Measurements from ENCODE around the gene KCNJ13. TPM values are rescaled to one million over a fixed set of nuclear protein-coding genes. Genes with fewer than 3 reads are reported as not detected.

The KCNJ13 gene
- total RNA-seq, 1 experiment from 2014 or later: not detected

DNA sequence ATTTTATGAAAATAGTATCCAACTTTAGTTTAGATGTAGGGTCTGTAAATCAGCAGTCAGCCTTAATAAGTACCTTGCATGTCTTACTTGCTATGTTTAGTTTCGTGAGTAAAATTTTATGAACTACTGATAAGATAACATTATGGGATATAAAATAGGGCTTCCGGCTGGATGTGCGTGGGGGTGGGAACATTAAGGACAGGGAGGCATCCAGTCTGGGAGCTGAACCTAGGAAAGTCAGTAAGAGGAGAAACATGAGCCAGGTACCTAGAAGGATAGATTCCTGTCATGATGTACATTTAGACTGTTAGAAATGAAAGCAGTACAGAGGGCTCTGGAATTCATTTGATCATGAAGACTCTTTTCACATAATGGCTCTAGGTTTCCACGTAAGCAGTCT, 12.7 kb upstream of the KCNJ13 start:
- H3K36me3 ChIP-seq (ENCODE audit: control insufficient read depth in 1 of 2, insufficient read depth in 2 of 2, low read length in 2 of 2): peaks cover 19 to 21% of the 10 kb centered on the region in 2 experiments; a peak in 3 of 4 replicates
- no peak for DNase-seq (ENCODE audit: low read depth, low spot score)
- H3K27me3 ChIP-seq (ENCODE audit: insufficient read depth, low read length): no peaks in the 10 kb centered on the region
- ChIA-PET RAD21 (ENCODE audit: low non-redundant PET in 1 of 2, low total read pairs in 2 of 2, uncharacterized antibody in 2 of 2, unreplicated experiment in 2 of 2) (no interaction called here), CTCF (no interaction called here), POLR2A (no interaction called here)
- no peaks in the 10 kb centered on the region for H3K9me3 ChIP-seq (ENCODE audit: control insufficient read depth in 1 of 2, insufficient read depth in 1 of 2, low read depth in 1 of 2, low read length in 2 of 2)
- no peaks in the 10 kb centered on the region for H3K4me1 ChIP-seq (ENCODE audit: control insufficient read depth in 1 of 2, insufficient read depth in 2 of 2, low read length in 2 of 2)
- no peak overlapping the region for H3K4me2 ChIP-seq (ENCODE audit: low read length)
- H3K79me2 ChIP-seq (ENCODE audit: insufficient read depth, low read length): no peaks in the 10 kb centered on the region
- H3K9me2 ChIP-seq (ENCODE audit: insufficient read depth): no peaks in the 10 kb centered on the region
- intact Hi-C loops (cut with micrococcal nuclease): no loop called here
- no peaks in the 10 kb centered on the region for H4K20me1 ChIP-seq (ENCODE audit: insufficient read depth)
- no peak overlapping the region for H3K4me3 ChIP-seq (replicated peaks in 1 of 2; ENCODE audit: low read depth in 1 of 2, low read length in 2 of 2)
- H3K27ac ChIP-seq (ENCODE audit: low read depth, low read length): no peak overlapping the region
- TF ChIP-seq RAD21 (IDR thresholded peaks at IDR 0.05; ENCODE audit: low read depth): no peak
- TF ChIP-seq FOSL1 (IDR thresholded peaks at IDR 0.05; ENCODE audit: low read depth): no peak
- TF ChIP-seq, protein P1, sequence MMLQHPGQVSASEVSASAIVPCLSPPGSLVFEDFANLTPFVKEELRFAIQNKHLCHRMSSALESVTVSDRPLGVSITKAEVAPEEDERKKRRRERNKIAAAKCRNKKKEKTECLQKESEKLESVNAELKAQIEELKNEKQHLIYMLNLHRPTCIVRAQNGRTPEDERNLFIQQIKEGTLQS (IDR thresholded peaks at IDR 0.05): no peak
- TF ChIP-seq CEBPB (IDR thresholded peaks at IDR 0.05; ENCODE audit: low read depth): no peak
- no peak for TF ChIP-seq ZBTB33 (IDR thresholded peaks at IDR 0.05; ENCODE audit: extremely low read depth, insufficient replicate concordance, low read length)
- TF ChIP-seq SP1 (IDR thresholded peaks at IDR 0.05; ENCODE audit: low read depth): no peak
- no peak for TF ChIP-seq EGR1 (IDR thresholded peaks at IDR 0.05; ENCODE audit: low read depth)
- TF ChIP-seq, protein P2, sequence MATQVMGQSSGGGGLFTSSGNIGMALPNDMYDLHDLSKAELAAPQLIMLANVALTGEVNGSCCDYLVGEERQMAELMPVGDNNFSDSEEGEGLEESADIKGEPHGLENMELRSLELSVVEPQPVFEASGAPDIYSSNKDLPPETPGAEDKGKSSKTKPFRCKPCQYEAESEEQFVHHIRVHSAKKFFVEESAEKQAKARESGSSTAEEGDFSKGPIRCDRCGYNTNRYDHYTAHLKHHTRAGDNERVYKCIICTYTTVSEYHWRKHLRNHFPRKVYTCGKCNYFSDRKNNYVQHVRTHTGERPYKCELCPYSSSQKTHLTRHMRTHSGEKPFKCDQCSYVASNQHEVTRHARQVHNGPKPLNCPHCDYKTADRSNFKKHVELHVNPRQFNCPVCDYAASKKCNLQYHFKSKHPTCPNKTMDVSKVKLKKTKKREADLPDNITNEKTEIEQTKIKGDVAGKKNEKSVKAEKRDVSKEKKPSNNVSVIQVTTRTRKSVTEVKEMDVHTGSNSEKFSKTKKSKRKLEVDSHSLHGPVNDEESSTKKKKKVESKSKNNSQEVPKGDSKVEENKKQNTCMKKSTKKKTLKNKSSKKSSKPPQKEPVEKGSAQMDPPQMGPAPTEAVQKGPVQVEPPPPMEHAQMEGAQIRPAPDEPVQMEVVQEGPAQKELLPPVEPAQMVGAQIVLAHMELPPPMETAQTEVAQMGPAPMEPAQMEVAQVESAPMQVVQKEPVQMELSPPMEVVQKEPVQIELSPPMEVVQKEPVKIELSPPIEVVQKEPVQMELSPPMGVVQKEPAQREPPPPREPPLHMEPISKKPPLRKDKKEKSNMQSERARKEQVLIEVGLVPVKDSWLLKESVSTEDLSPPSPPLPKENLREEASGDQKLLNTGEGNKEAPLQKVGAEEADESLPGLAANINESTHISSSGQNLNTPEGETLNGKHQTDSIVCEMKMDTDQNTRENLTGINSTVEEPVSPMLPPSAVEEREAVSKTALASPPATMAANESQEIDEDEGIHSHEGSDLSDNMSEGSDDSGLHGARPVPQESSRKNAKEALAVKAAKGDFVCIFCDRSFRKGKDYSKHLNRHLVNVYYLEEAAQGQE (IDR thresholded peaks at IDR 0.05; ENCODE audit: low read depth): no peak
- TF ChIP-seq EZH2phosphoT487 (IDR thresholded peaks at IDR 0.05; ENCODE audit: borderline replicate concordance): no peak
- TF ChIP-seq TCF7L2 (IDR thresholded peaks at IDR 0.05; ENCODE audit: borderline replicate concordance, extremely low read depth, insufficient read depth, insufficient read length): no peak
- no peak for TF ChIP-seq POLR2A (IDR thresholded peaks at IDR 0.05; ENCODE audit: borderline replicate concordance, extremely low read depth, insufficient read depth, insufficient read length)
- TF ChIP-seq JUND (IDR thresholded peaks at IDR 0.05): no peak
- TF ChIP-seq YY1 (IDR thresholded peaks at IDR 0.05; ENCODE audit: extremely low read depth, insufficient replicate concordance, low read depth, low read length): no peak
- TF ChIP-seq CBX3 (IDR thresholded peaks at IDR 0.05; ENCODE audit: low read depth): no peak
- no peak for ATAC-seq
- H3K9ac ChIP-seq (ENCODE audit: low read length): no peak overlapping the region
- no TSS peak for BruUV-seq (replicated peaks)
- no peak overlapping the region for H2AFZ ChIP-seq (ENCODE audit: low read depth, low read length, poor library complexity, severe bottlenecking)
